DMS53 (cell line): ENCODE results near the gene SOBP.
A peak's percentile ranks its signal among the peaks of the same experiment; 100 is the strongest.
"Not testable (repeated sequence)": the region's sequence is repeated elsewhere in the genome, so short reads cannot be mapped to it uniquely, and the experiment has no call there.

Experiments used
- DNase-seq: peaks from one replicate; lab custom pipeline; 2025; lab: John Stamatoyannopoulos, UW

The SOBP gene

DNA sequence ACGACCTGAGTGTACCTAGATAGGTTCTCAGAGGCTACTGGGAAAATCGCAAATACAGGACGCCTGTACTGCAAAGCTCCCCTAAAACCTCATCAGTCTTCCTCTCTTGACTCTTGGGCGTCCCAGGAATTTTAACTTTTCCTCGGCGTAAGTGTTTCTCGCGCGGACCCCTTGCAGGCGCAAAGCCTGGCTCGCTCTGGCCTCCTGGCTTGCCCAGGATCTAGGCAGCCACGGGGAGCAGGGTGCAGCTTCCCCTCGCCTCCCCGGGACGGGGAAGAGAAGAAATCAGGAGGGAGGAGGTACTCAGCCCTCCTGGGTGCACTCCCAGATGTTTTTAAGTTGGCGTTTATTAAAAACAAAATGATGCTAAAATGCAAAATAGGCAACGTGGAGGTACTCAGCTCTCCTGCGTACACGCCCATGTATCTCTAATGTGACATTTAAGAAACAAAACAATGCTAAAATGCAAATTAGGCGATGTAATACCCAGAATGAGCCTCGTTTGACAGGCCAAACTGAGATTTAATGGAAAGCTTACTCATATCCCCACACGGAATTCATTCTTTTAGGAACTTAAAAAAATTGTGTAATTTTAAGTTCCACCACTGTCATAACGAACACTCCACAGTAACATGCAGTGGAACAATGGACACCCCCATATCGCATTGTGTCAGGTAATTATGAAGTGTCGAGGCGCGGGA, 1.6 kb upstream of the SOBP start:
- DNase-seq = no peak

GRCh38 chr6:107488875-107489635, 862 bp upstream of the SOBP start:
- peak; percentile 37 for DNase-seq

DNA sequence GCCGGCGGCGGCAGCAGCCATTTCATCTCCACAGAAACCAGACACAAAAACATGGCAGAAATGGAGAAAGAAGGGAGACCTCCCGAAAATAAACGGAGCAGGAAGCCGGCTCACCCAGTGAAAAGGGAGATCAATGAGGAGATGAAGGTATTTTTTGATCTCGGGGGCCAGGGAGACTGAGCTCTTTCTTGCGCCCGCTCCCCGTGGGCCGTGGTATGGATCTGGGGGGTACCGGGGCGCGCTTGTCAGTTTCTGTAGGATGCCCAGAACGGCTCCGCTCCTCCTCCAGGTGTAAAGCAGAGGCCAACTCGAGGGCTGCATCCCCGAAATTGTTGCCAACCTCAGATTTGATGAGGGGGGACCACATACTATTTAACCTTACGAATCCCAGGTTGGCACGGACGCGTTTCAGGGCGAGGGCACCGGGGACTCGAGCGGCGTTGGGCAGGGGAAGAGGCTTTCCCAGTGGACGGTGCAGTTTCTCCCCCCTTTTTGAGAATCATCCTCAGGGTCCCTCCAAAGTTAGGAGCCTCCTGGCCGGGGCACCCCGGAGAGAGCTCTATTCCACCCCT, 735 bp downstream of the SOBP start:
- peak; percentile 52 for DNase-seq

DNA sequence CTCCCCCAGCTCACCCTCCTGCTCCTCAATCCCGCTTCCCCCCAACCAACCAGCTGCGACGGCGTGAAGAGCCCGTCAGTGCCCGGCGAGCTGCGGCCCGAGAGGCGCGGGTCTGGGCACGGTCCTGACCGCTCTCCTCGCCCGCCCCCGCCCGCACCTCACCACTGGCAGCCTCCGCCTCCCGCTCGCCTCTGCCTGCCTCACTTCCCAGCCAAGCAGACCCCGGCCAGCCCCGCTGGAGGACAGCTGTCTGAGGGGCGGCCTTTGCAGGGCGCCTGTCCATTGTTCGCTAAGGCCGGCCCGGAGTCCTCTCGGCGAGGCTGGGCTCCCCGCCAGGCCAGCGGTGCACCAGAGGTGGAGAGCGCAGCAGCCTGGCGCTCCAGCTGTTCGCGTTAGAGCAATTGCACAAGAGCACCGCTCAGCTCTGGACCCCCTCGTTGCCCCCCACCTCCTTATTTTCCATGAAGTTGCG, 1.3 kb downstream of the SOBP start:
- peak; percentile 56 for DNase-seq

DNA sequence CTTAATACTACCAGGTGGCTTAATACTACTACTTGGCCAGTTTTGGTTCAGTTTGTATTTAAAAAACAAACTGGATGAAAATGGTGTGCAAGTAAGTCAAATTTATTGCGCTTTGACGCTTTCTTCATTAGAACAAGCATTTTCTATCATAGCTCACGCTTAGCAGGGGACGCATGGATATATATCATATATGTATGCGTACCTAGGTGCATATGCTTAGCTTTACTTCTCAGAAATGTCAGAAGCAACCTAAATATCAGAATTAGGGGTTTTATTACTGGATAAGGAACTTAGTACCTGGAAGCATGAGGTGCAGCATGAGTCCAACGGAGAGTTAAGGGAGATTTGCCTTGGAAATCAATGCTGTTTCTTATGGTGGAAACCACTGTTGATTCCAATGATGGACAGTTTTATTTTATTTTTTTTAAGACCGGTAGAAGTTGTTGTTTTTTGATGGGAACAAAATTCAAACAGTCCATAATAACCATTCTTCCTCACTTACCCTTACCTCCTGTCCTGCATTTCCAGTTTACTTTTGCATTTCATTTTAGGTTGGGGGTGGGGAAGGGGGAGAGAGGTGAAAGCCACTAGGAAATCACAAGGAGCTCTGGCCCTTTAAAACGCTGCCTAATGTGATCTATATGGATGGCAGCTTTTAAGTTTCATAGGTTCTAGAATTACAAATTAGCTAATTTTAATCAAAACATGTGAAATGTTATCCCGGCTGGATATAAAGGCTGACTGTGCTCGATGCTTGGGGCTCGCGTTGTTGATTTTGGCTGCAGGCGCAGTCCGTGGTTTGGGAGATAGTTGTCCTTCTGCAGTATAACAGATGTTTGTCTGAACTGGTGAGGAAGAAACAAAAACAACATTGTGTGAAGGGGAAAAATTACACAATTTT, 2.1 kb downstream of the SOBP start:
- DNase-seq = no peak

DNA sequence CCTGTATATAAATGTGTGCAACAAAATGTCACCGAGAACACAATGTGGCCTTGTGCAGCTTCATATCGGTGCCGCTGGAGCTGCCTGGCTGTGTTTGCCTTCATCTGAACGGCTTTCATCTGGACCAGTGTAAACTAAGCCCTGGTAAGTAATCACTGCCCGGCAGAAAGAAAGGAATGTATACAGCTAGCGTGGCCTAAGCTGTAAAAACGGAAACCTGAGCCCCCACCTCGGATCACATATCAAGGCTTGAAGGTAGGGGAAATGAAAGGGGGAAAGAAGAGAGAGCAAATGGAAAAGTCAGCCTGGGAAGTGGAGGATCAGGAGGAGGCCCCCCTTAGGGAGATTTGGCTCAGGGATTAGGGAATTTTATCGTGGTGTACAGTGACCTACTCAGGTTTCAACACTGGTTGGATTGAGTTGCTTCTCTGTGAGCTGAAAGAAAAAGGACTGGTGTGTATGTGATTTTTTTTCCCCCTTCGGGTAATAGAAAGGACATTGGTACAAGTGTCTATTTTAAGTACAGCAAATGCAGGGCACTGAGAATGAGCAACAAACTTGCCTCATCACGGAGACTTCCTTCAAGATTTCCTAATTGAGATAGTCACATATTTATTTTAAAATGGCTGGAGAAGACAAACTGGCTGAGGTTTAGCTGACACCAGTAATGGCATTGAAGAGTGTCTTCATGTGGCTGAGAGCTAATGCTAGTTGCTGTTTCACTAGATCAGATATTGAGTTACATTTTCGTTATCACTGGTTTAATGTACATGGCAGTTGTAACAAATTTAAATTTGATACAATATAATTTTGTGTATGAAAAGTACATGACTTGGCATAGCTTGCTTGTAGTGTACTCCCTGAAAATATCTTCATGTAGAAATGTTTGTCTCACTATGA, 3.5 kb downstream of the SOBP start:
- peak; percentile 27 for DNase-seq

GRCh38 chr6:107495196-107495643, 5.3 kb downstream of the SOBP start:
- DNase-seq = no peak

GRCh38 chr6:107495971-107496370, 6.1 kb downstream of the SOBP start:
- DNase-seq = no peak

- DNase-seq = no peak
Measured at GRCh38 chr6:107496892-107497684, 7.2 kb downstream of the SOBP start.

GRCh38 chr6:107504270-107505026, 14.5 kb downstream of the SOBP start:
- no peak for DNase-seq

DNA sequence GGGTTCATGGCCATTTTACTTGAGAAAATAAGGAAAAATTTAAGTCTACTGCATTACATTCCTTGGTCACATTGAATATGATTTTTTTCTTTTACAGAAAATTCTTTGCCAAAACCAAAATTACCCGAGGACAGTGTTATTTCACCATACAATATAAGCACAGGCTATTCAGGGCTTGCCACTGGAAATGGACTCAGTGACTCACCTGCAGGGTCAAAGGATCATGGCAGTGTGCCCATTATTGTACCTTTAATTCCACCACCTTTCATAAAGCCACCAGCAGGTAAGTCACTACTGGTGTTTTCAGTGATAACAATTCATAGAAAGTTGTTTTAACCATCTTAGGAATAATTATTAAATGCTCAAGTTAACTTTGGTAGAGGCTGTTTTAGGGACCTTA, 16.2 kb downstream of the SOBP start:
- DNase-seq = peak; percentile 14

DNA sequence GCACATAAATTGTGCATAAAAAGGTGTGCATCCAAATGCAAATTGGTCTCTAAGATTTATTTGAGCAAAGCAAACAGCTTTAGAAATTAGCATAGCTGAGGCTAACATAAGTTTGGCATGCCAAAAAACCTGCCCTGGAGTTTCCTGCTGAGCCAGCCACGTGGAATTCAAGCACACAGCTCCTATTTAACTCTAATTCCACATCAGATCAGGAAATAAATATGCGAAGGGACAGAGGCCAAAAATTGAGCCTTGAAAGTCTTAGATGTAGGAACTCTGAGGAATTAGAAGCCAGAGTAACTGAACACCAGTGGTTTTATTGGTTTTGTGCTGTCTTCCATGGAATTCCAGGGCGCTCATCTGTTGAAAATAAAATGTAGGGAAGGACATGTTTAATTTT, 19.6 kb downstream of the SOBP start:
- no peak for DNase-seq

GRCh38 chr6:107510108-107510507, 20.2 kb downstream of the SOBP start:
- no peak for DNase-seq

GRCh38 chr6:107511511-107511993, 21.6 kb downstream of the SOBP start:
- no peak for DNase-seq

GRCh38 chr6:107513214-107513613, 23.3 kb downstream of the SOBP start:
- DNase-seq = no peak

GRCh38 chr6:107515955-107516354, 26.0 kb downstream of the SOBP start:
- DNase-seq = no peak

GRCh38 chr6:107517274-107517673, 27.4 kb downstream of the SOBP start:
- DNase-seq = no peak

DNA sequence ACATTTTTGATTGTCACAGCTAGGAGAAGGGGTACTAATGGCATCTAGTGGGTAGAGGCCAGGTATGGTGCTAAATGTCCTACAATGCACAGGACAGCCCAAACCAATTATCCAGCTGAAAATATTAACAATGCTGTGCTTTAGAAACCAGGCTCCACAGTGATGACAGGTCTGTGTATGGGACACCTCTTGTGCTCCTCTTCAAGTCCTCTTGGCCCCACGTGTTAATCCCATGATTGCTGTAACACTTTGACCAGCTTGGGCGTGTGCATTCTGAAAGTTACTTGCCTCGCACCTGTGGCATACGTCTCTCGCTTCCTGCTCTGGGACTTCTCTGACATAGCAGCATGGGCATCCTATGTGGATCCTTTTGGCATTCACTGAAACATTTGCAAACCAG, 29.3 kb downstream of the SOBP start:
- DNase-seq = not testable (repeated sequence)

GRCh38 chr6:107520706-107521105, 30.8 kb downstream of the SOBP start:
- not testable (repeated sequence) for DNase-seq
